ENCODE results near the gene MUC5AC. TPM values are rescaled to one million over a fixed set of nuclear protein-coding genes. Genes with fewer than 3 reads are reported as not detected.

MUC5AC gene
- total RNA-seq, 2 experiments from 2014 or later = not detected

DNA sequence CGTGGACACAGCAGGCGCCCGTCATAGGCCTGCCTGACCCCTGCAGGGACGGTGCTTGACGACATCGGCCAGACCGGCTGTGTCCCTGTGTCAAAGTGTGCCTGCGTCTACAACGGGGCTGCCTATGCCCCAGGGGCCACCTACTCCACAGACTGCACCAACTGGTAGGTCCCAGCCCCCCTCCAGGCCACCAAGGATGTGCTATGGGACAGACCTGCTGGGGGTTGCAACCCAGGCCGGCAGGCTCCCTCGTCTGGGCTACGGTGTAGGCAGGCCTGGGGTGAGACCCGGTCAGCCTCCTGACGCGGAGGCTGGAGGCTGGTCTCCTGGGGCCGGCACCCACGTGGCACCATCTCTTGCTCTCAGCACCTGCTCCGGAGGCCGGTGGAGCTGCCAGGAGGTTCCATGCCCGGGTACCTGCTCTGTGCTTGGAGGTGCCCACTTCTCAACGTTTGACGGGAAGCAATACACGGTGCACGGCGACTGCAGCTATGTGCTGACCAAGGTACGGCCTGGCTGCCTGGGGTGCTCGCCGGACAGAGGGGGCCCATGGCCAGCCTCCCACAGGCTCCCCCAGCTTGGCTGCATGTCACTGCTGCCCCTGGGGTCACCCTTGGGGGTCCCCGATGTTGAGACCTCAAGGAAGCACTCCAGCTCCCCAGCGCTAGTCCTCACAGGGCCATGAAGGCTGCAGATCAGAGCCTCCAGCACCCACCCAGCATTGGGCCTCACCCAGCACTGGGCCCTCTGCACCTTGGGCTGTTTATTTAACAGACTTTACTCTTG is 7.7 kb downstream of the MUC5AC start:
- no peaks in the 10 kb centered on the region for H3K36me3 Mint-ChIP-seq (ENCODE audit: low read depth)
- no peaks in the 10 kb centered on the region for H3K9me3 Mint-ChIP-seq
- no peaks in the 10 kb centered on the region for H3K4me1 ChIP-seq (ENCODE audit: insufficient read depth, low read length)
- no peak overlapping the region for H3K4me3 Mint-ChIP-seq
- H3K27ac ChIP-seq (ENCODE audit: low read depth in 1 of 2, low read length in 2 of 2) = no peak overlapping the region
- no peaks in the 10 kb centered on the region for H3K4me1 Mint-ChIP-seq (ENCODE audit: low read depth)
- no peak overlapping the region for H3K27ac Mint-ChIP-seq
- no peaks in the 10 kb centered on the region for H3K27me3 Mint-ChIP-seq
- H3K9me3 ChIP-seq (ENCODE audit: control insufficient read depth in 1 of 2, insufficient read depth in 1 of 2, low read length in 2 of 2) = peaks cover 0 to 16% of the 10 kb centered on the region in 2 experiments
- H3K27me3 ChIP-seq (ENCODE audit: control insufficient read depth in 1 of 2, insufficient read depth in 2 of 2, low read length in 2 of 2) = no peaks in the 10 kb centered on the region
- CTCF ChIA-PET = no interaction called here
- intact Hi-C loops (cut with DNase I, micrococcal nuclease) = no loop called here
- no peaks in the 10 kb centered on the region for H3K36me3 ChIP-seq (ENCODE audit: insufficient read depth, low read length)
- no peak overlapping the region for H3K4me3 ChIP-seq (ENCODE audit: low read length)
- no peak for ATAC-seq (ENCODE audit: poor library complexity)
- no peak for DNase-seq
- POLR2A ChIA-PET = no interaction called here
- TF ChIP-seq, protein P1, sequence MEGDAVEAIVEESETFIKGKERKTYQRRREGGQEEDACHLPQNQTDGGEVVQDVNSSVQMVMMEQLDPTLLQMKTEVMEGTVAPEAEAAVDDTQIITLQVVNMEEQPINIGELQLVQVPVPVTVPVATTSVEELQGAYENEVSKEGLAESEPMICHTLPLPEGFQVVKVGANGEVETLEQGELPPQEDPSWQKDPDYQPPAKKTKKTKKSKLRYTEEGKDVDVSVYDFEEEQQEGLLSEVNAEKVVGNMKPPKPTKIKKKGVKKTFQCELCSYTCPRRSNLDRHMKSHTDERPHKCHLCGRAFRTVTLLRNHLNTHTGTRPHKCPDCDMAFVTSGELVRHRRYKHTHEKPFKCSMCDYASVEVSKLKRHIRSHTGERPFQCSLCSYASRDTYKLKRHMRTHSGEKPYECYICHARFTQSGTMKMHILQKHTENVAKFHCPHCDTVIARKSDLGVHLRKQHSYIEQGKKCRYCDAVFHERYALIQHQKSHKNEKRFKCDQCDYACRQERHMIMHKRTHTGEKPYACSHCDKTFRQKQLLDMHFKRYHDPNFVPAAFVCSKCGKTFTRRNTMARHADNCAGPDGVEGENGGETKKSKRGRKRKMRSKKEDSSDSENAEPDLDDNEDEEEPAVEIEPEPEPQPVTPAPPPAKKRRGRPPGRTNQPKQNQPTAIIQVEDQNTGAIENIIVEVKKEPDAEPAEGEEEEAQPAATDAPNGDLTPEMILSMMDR (IDR thresholded peaks at IDR 0.05) = no peak

DNA sequence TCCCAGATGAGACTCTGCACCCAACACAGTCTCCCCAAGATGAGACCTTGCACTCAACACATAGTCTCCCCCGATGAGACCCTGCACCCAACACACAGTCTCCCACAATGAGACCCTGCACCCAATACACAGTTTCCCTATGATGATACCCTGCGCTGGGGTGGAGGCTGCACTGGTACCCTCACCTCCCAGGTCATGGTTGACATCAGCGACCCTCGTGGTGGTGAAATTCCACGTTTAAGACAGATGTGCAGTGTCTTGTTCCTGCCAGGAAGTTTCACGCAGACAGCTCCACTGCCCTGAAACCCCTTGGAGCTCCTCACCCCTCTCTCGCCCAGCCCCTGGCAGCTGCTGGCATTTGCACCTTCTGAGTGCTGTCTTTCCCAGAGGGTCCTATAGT is 9.5 kb downstream of the MUC5AC start:
- ChIA-PET POLR2A (no interaction called here), CTCF (no interaction called here)
- Mint-ChIP-seq H3K36me3 (ENCODE audit: low read depth) (no peaks in the 10 kb centered on the region), H3K4me3 (no peak overlapping the region), H3K27me3 (no peaks in the 10 kb centered on the region), H3K4me1 (ENCODE audit: low read depth) (no peaks in the 10 kb centered on the region), H3K9me3 (no peaks in the 10 kb centered on the region), H3K27ac (no peak overlapping the region)
- intact Hi-C loops (cut with DNase I, micrococcal nuclease) = no loop called here
- no peak overlapping the region for H3K4me3 ChIP-seq (ENCODE audit: low read length)
- TF ChIP-seq, protein P1 (IDR thresholded peaks at IDR 0.05) = no peak
- no peaks in the 10 kb centered on the region for H3K4me1 ChIP-seq (ENCODE audit: insufficient read depth, low read length)
- no peak overlapping the region for H3K27ac ChIP-seq (ENCODE audit: low read depth in 1 of 2, low read length in 2 of 2)
- H3K36me3 ChIP-seq (ENCODE audit: insufficient read depth, low read length) = no peaks in the 10 kb centered on the region
- H3K27me3 ChIP-seq (ENCODE audit: control insufficient read depth in 1 of 2, insufficient read depth in 2 of 2, low read length in 2 of 2) = no peaks in the 10 kb centered on the region
- DNase-seq (no peak), ATAC-seq (ENCODE audit: poor library complexity) (no peak)
- H3K9me3 ChIP-seq (ENCODE audit: control insufficient read depth in 1 of 2, insufficient read depth in 1 of 2, low read length in 2 of 2) = peaks cover 0 to 27% of the 10 kb centered on the region in 2 experiments

DNA sequence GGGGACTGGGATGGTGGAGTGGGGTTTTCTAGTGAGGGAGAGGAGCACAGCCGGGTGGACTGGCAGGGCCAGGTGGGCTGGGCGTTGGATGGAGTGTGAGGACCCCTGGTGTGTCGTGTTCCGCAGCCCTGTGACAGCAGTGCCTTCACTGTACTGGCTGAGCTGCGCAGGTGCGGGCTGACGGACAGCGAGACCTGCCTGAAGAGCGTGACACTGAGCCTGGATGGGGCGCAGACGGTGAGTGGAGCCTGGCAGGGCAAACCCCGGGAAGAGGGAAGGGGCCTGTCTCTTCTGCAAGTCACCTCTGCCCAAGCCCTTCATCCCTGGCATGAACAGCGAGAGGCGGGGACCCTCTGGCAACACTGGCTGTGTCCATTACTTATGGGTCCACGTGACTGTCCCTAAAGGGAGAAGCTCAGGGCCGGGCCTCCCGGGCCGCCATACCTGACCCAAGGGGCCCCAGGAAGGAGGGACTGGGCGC is 10.0 kb downstream of the MUC5AC start:
- Histone ChIP-seq H3K27me3 (ENCODE audit: control insufficient read depth in 1 of 2, insufficient read depth in 2 of 2, low read length in 2 of 2) (no peaks in the 10 kb centered on the region), H3K4me1 (ENCODE audit: insufficient read depth, low read length) (no peaks in the 10 kb centered on the region), H3K4me3 (ENCODE audit: low read length) (no peak overlapping the region), H3K27ac (ENCODE audit: low read depth in 1 of 2, low read length in 2 of 2) (no peak overlapping the region), H3K9me3 (ENCODE audit: control insufficient read depth in 1 of 2, insufficient read depth in 1 of 2, low read length in 2 of 2) (peaks cover 0 to 31% of the 10 kb centered on the region in 2 experiments), H3K36me3 (ENCODE audit: insufficient read depth, low read length) (no peaks in the 10 kb centered on the region)
- no peaks in the 10 kb centered on the region for H3K36me3 Mint-ChIP-seq (ENCODE audit: low read depth)
- DNase-seq (no peak), ATAC-seq (ENCODE audit: poor library complexity) (no peak)
- ChIA-PET POLR2A (no interaction called here), CTCF (no interaction called here)
- H3K4me3 Mint-ChIP-seq = no peak overlapping the region
- TF ChIP-seq, protein P1 (IDR thresholded peaks at IDR 0.05) = no peak
- no peaks in the 10 kb centered on the region for H3K9me3 Mint-ChIP-seq
- H3K27me3 Mint-ChIP-seq = no peaks in the 10 kb centered on the region
- intact Hi-C loops (cut with DNase I, micrococcal nuclease) = no loop called here
- H3K4me1 Mint-ChIP-seq (ENCODE audit: low read depth) = no peaks in the 10 kb centered on the region
- no peak overlapping the region for H3K27ac Mint-ChIP-seq
